ENCODE data around the gene GRAMD1C.

- no peak for TF ChIP-seq CTCF (IDR thresholded peaks at IDR 0.05)
- TF ChIP-seq POLR2A (IDR thresholded peaks at IDR 0.05): no peak
Observed at GRCh38 chr3:113804661-113805060, 33.9 kb upstream of the GRAMD1C start.

Measured in lower leg skin (tissue), 3 donors.